Neuronal stem cell (in vitro differentiated cells): Measurements from ENCODE around the gene LCMT1.

Experiments used
- DNase-seq: peaks from one replicate; pipeline ENCODE4 v3.0.0-alpha.2; 2013; ENCODE audit warnings: low spot score
- H2AFZ ChIP-seq: one replicate; pipeline ENCODE4 v1.6.1; 2013; ENCODE audit warnings: mild to moderate bottlenecking, low read length, inconsistent platforms
- H2AK5ac ChIP-seq: 2 replicates; pipeline ENCODE4 v1.6.1; 2013; ENCODE audit warnings: low read depth, mild to moderate bottlenecking, inconsistent platforms, low read length, moderate library complexity, mixed read lengths
- H2BK120ac ChIP-seq: 2 replicates; pipeline ENCODE4 v1.6.1; 2013; ENCODE audit warnings: low read depth, mild to moderate bottlenecking, inconsistent platforms, low read length, moderate library complexity, mixed read lengths
- H2BK12ac ChIP-seq: one replicate; pipeline ENCODE4 v1.6.1; 2013; ENCODE audit warnings: low read length, inconsistent platforms
- H2BK15ac ChIP-seq: 2 replicates; pipeline ENCODE4 v1.6.1; 2013; ENCODE audit warnings: mild to moderate bottlenecking, low read length, inconsistent platforms, mixed read lengths
- H2BK5ac ChIP-seq: one replicate; pipeline ENCODE4 v1.6.1; 2013; ENCODE audit warnings: inconsistent platforms, mild to moderate bottlenecking, low read length, moderate library complexity
- H3K14ac ChIP-seq: one replicate; pipeline ENCODE4 v1.6.1; 2013; ENCODE audit warnings: low read length, inconsistent platforms
- H3K18ac ChIP-seq: 2 replicates; pipeline ENCODE4 v1.6.1; 2013; ENCODE audit warnings: low read length, inconsistent platforms
- H3K23ac ChIP-seq: 2 replicates; pipeline ENCODE4 v1.6.1; 2013; ENCODE audit warnings: low read depth, mild to moderate bottlenecking, mixed read lengths, low read length, inconsistent platforms; ENCODE audit not compliant: poor library complexity
- H3K27ac ChIP-seq: replicated peaks from 3 replicates; pipeline ENCODE4 v1.5.1; 2013; ENCODE audit warnings: low read length, inconsistent platforms
- H3K27me3 ChIP-seq, 3 experiments: 2 replicates each; pipeline ENCODE4 v1.6.1; 2013; ENCODE audit warnings: low read length in 3 of 3, mild to moderate bottlenecking in 2 of 3, inconsistent platforms in 1 of 3, low read depth in 1 of 3, mixed read lengths in 1 of 3, moderate library complexity in 1 of 3; ENCODE audit not compliant: control insufficient read depth in 3 of 3, insufficient read depth in 3 of 3
- H3K36me3 ChIP-seq, 2 donors: replicated peaks in 1 of 2; 2 replicates each; pipeline ENCODE4 v1.6.1; 2013; ENCODE audit warnings: low read length in 2 of 2; ENCODE audit not compliant: control insufficient read depth in 2 of 2, insufficient read depth in 2 of 2
- H3K4ac ChIP-seq: 2 replicates; pipeline ENCODE4 v1.6.1; 2013; ENCODE audit warnings: inconsistent platforms, mild to moderate bottlenecking, low read length, moderate library complexity
- H3K4me1 ChIP-seq, 2 donors: 1 replicate in 1 of 2; 2 replicates in 1 of 2; pipeline ENCODE4 v1.6.1; 2013; ENCODE audit warnings: low read length in 2 of 2, low read depth in 1 of 2; ENCODE audit not compliant: control insufficient read depth in 2 of 2, insufficient read depth in 1 of 2
- H3K4me2 ChIP-seq: one replicate; pipeline ENCODE4 v1.6.1; 2013; ENCODE audit warnings: mild to moderate bottlenecking, low read length, inconsistent platforms; ENCODE audit not compliant: insufficient read depth, poor library complexity, severe bottlenecking
- H3K4me3 ChIP-seq, 2 donors: 2 replicates each; pipeline ENCODE4 v1.5.1; 2013; ENCODE audit warnings: low read length in 2 of 2, mild to moderate bottlenecking in 2 of 2, inconsistent platforms in 1 of 2, moderate library complexity in 1 of 2
- H3K79me1 ChIP-seq: one replicate; pipeline ENCODE4 v1.6.1; 2013; ENCODE audit warnings: low read depth, mild to moderate bottlenecking, inconsistent platforms, low read length, moderate library complexity
- H3K9ac ChIP-seq: one replicate; pipeline ENCODE4 v1.6.1; 2013; ENCODE audit warnings: mild to moderate bottlenecking, low read depth, low read length, inconsistent platforms; ENCODE audit not compliant: poor library complexity
- H3K9me3 ChIP-seq, 2 donors: replicated peaks in 1 of 2; 2 replicates each; pipeline versions ENCODE3 to v1.6.1; 2013; ENCODE audit warnings: low read length in 2 of 2, mild to moderate bottlenecking in 2 of 2, inconsistent platforms in 1 of 2, low read depth in 1 of 2, mixed read lengths in 1 of 2, moderate library complexity in 1 of 2; ENCODE audit not compliant: control insufficient read depth in 2 of 2, insufficient read depth in 1 of 2
- H4K8ac ChIP-seq: one replicate; pipeline ENCODE4 v1.6.1; 2013; ENCODE audit warnings: low read depth, mild to moderate bottlenecking, inconsistent platforms, low read length, moderate library complexity
- H4K91ac ChIP-seq: one replicate; pipeline ENCODE4 v1.6.1; 2013; ENCODE audit warnings: low read length, low read depth, mild to moderate bottlenecking, inconsistent platforms; ENCODE audit not compliant: poor library complexity
- WGBS, 2 donors: extraction: QIAGEN DNeasy Blood & Tissue Kit; methylation state at CpG; one replicate each; pipeline ENCODE4 v1.1.7; 2013; ENCODE audit warnings: missing lambda C conversion rate in 2 of 2, mixed read lengths in 1 of 2; ENCODE audit not compliant: insufficient read length in 2 of 2, insufficient replicate concordance in 1 of 2; ENCODE audit errors: extremely low coverage in 2 of 2; 5-methylcytosine and 5-hydroxymethylcytosine counted together

Gene LCMT1

GRCh38 chr16:25199457-25199856 lies 87.9 kb downstream of the LCMT1 start:
- H3K23ac ChIP-seq = no peak overlapping the region
- H2BK12ac ChIP-seq = no peak overlapping the region
- no peak overlapping the region for H3K27ac ChIP-seq
- no peak overlapping the region for H2AK5ac ChIP-seq
- H2BK15ac ChIP-seq = no peak overlapping the region
- H3K4me1 ChIP-seq = no peaks in the 10 kb centered on the region
- no peak overlapping the region for H2AFZ ChIP-seq
- no peak overlapping the region for H3K4me2 ChIP-seq
- H3K27me3 ChIP-seq = no peaks in the 10 kb centered on the region
- no peaks in the 10 kb centered on the region for H3K9me3 ChIP-seq
- H3K4me3 ChIP-seq = no peak overlapping the region
- H3K4ac ChIP-seq = no peak overlapping the region
- no peak for DNase-seq
- no CpG with 5 or more reads among the region's 7 CpGs for WGBS, 2 donors
- no peak overlapping the region for H2BK120ac ChIP-seq
- no peak overlapping the region for H3K9ac ChIP-seq
- no peak overlapping the region for H2BK5ac ChIP-seq
- H4K8ac ChIP-seq = no peak overlapping the region
- H3K36me3 ChIP-seq = no peaks in the 10 kb centered on the region
- H3K79me1 ChIP-seq = no peaks in the 10 kb centered on the region
- no peak overlapping the region for H3K14ac ChIP-seq
- no peak overlapping the region for H3K18ac ChIP-seq
- H4K91ac ChIP-seq = no peak overlapping the region

GRCh38 chr16:25210758-25211157 lies 99.2 kb downstream of the LCMT1 start:
- no peak overlapping the region for H3K18ac ChIP-seq
- H2BK120ac ChIP-seq = no peak overlapping the region
- H4K8ac ChIP-seq = no peak overlapping the region
- no peaks in the 10 kb centered on the region for H3K36me3 ChIP-seq
- H3K4me3 ChIP-seq = no peak overlapping the region
- H3K14ac ChIP-seq = no peak overlapping the region
- no peak overlapping the region for H3K4ac ChIP-seq
- no peak overlapping the region for H2BK5ac ChIP-seq
- H4K91ac ChIP-seq = no peak overlapping the region
- H2AFZ ChIP-seq = no peak overlapping the region
- no peak overlapping the region for H2BK12ac ChIP-seq
- WGBS, 2 donors = no CpG with 5 or more reads among the region's 4 CpGs
- H3K4me1 ChIP-seq = no peaks in the 10 kb centered on the region
- H3K79me1 ChIP-seq = no peaks in the 10 kb centered on the region
- no peak for DNase-seq
- no peak overlapping the region for H3K23ac ChIP-seq
- H3K9ac ChIP-seq = no peak overlapping the region
- H3K27ac ChIP-seq = no peak overlapping the region
- H3K9me3 ChIP-seq = no peaks in the 10 kb centered on the region
- no peak overlapping the region for H2AK5ac ChIP-seq
- H3K27me3 ChIP-seq = no peaks in the 10 kb centered on the region
- no peak overlapping the region for H2BK15ac ChIP-seq
- H3K4me2 ChIP-seq = no peak overlapping the region

GRCh38 chr16:25212636-25213035 lies 101.1 kb downstream of the LCMT1 start:
- Histone ChIP-seq H3K9ac (no peak overlapping the region), H3K27me3 (peaks cover 0 to 4% (median 0%) of the 10 kb centered on the region in 3 experiments), H3K27ac (no peak overlapping the region), H3K23ac (no peak overlapping the region), H3K9me3 (no peaks in the 10 kb centered on the region), H3K4me2 (no peak overlapping the region), H2AFZ (no peak overlapping the region), H2BK5ac (no peak overlapping the region), H3K18ac (no peak overlapping the region), H3K79me1 (peaks cover 1% of the 10 kb centered on the region), H2BK12ac (no peak overlapping the region), H3K4me3 (no peak overlapping the region), H4K91ac (no peak overlapping the region), H2BK120ac (no peak overlapping the region), H2BK15ac (no peak overlapping the region), H3K4me1 (no peaks in the 10 kb centered on the region), H3K36me3 (no peaks in the 10 kb centered on the region), H4K8ac (no peak overlapping the region), H3K4ac (no peak overlapping the region), H3K14ac (no peak overlapping the region), H2AK5ac (no peak overlapping the region)
- DNase-seq = no peak
- WGBS, 2 donors = no CpG with 5 or more reads among the region's 2 CpGs

- no peak overlapping the region for H3K9ac ChIP-seq
- H2AK5ac ChIP-seq = no peak overlapping the region
- H3K27me3 ChIP-seq = peaks cover 0 to 8% (median 0%) of the 10 kb centered on the region in 3 experiments
- H2AFZ ChIP-seq = no peak overlapping the region
- no peak overlapping the region for H2BK15ac ChIP-seq
- no peaks in the 10 kb centered on the region for H3K36me3 ChIP-seq
- no peak for DNase-seq
- H3K18ac ChIP-seq = no peak overlapping the region
- H3K4me2 ChIP-seq = no peak overlapping the region
- no peak overlapping the region for H3K14ac ChIP-seq
- H3K23ac ChIP-seq = no peak overlapping the region
- H2BK120ac ChIP-seq = no peak overlapping the region
- no peaks in the 10 kb centered on the region for H3K9me3 ChIP-seq
- H3K4me3 ChIP-seq = no peak overlapping the region
- H2BK12ac ChIP-seq = no peak overlapping the region
- no peak overlapping the region for H4K8ac ChIP-seq
- H3K4ac ChIP-seq = no peak overlapping the region
- H3K79me1 ChIP-seq = peaks cover 1% of the 10 kb centered on the region
- H3K4me1 ChIP-seq = no peaks in the 10 kb centered on the region
- no peak overlapping the region for H3K27ac ChIP-seq
- H2BK5ac ChIP-seq = no peak overlapping the region
- H4K91ac ChIP-seq = no peak overlapping the region
- no CpG with 5 or more reads among the region's 6 CpGs for WGBS, 2 donors
Measured at GRCh38 chr16:25213709-25214397, 102.3 kb downstream of the LCMT1 start.
